HCT116 (cell line): ENCODE data around the gene SGMS1. TPM values are rescaled to one million over a fixed set of nuclear protein-coding genes. Genes with fewer than 3 reads are reported as not detected.

Experiments used
- ATAC-seq: fragments of 200-7000 bp; cut with Tn5 transposase; 2 replicates; pipeline ENCODE4 v1.9.1; 2020; ENCODE audit warnings: mild to moderate bottlenecking, moderate library complexity
- BruUV-seq: library from RNA; stranded (reverse); fragments of 400-500 nt; replicated peaks from 2 replicates; lab custom pipeline; 2021; lab: Mats Ljungman, UMichigan
- CTCF ChIA-PET: fragments of 300-600 bp; sonication (Branson Sonifier 250); formaldehyde crosslinking; loops from one replicate; lab custom pipeline; 2021; ENCODE audit warnings: antibody characterized with exemption; lab: Charles Lee
- POLR2A ChIA-PET: fragments of 300-600, 350-600 bp; sonication (Branson Sonifier 250); formaldehyde crosslinking; loops from one replicate; lab custom pipeline; 2021; ENCODE audit warnings: antibody characterized with exemption; lab: Charles Lee
- RAD21 ChIA-PET, 2 experiments: fragments of 300-600 bp; sonication (Branson Sonifier 250); formaldehyde crosslinking; loops; one replicate each; lab custom pipeline; 2023; ENCODE audit warnings: low total read pairs in 2 of 2; ENCODE audit not compliant: uncharacterized antibody in 2 of 2, unreplicated experiment in 2 of 2, low non-redundant PET in 1 of 2; lab: Charles Lee
- DNase-seq: peaks from one replicate; pipeline ENCODE4 v3.0.0-alpha.2; 2010; ENCODE audit warnings: low read depth, low spot score
- H2AFZ ChIP-seq: fragments of 200-600 bp; shearing (Covaris generic), sonication (generic); 2 replicates; pipeline ENCODE4 v1.6.1; 2017; ENCODE audit warnings: low read depth, mixed run types, mixed read lengths, antibody characterized with exemption, low read length; ENCODE audit not compliant: poor library complexity, severe bottlenecking
- H3K27ac ChIP-seq: 2 replicates; pipeline ENCODE4 v1.5.1; 2012; ENCODE audit warnings: low read depth, low read length
- H3K27me3 ChIP-seq: fragments of 200-600 bp; sonication (generic); 2 replicates; pipeline ENCODE4 v1.6.1; 2016; ENCODE audit warnings: mixed run types, low read length, mixed read lengths; ENCODE audit not compliant: insufficient read depth
- H3K36me3 ChIP-seq, 2 experiments: fragments of 200-500 bp in 1 of 2; fragments of 200-600 bp in 1 of 2; sonication (Bioruptor generic) in 1 of 2; sonication (generic) in 1 of 2; 2 replicates each; pipeline versions ENCODE4 v1.5.1 to v1.6.1; 2014 to 2016; ENCODE audit warnings: low read length in 2 of 2, inconsistent platforms in 1 of 2, mixed read lengths in 1 of 2, mixed run types in 1 of 2; ENCODE audit not compliant: insufficient read depth in 2 of 2, control insufficient read depth in 1 of 2
- H3K4me1 ChIP-seq, 2 experiments: fragments of 200-600 bp in 1 of 2; sonication (generic) in 1 of 2; 2 replicates each; pipeline versions ENCODE4 v1.5.1 to v1.6.1; 2012 to 2017; ENCODE audit warnings: low read length in 2 of 2, inconsistent platforms in 1 of 2, mild to moderate bottlenecking in 1 of 2, mixed read lengths in 1 of 2, mixed run types in 1 of 2, moderate library complexity in 1 of 2; ENCODE audit not compliant: insufficient read depth in 2 of 2, control insufficient read depth in 1 of 2
- H3K4me2 ChIP-seq: fragments of 200-600 bp; sonication (generic); 2 replicates; pipeline ENCODE4 v1.6.1; 2017; ENCODE audit warnings: mixed run types, low read length, mixed read lengths
- H3K4me3 ChIP-seq, 2 experiments: fragments of 200-600 bp in 1 of 2; sonication (generic) in 1 of 2; replicated peaks in 1 of 2; 2 replicates each; pipeline ENCODE4 v1.5.1; 2011 to 2016; ENCODE audit warnings: low read length in 2 of 2, control low read depth in 1 of 2, low read depth in 1 of 2, mild to moderate bottlenecking in 1 of 2, mixed read lengths in 1 of 2, mixed run types in 1 of 2
- H3K79me2 ChIP-seq: fragments of 200-600 bp; sonication (generic); 2 replicates; pipeline ENCODE4 v1.6.1; 2017; ENCODE audit warnings: mild to moderate bottlenecking, mixed run types, low read length, moderate library complexity, mixed read lengths; ENCODE audit not compliant: insufficient read depth
- H3K9ac ChIP-seq: fragments of 200-600 bp; sonication (generic); 2 replicates; pipeline ENCODE4 v1.6.1; 2016; ENCODE audit warnings: low read length, mixed read lengths
- H3K9me2 ChIP-seq: fragments of 200-600 bp; sonication (generic), shearing (Covaris generic); 2 replicates; pipeline ENCODE4 v1.6.1; 2017; ENCODE audit warnings: mixed run types, mild to moderate bottlenecking, moderate library complexity; ENCODE audit not compliant: insufficient read depth
- H3K9me3 ChIP-seq, 2 experiments: fragments of 200-500 bp in 1 of 2; fragments of 200-600 bp in 1 of 2; sonication (Bioruptor generic) in 1 of 2; sonication (generic) in 1 of 2; 2 replicates each; pipeline ENCODE4 v1.6.1; 2014 to 2017; ENCODE audit warnings: low read length in 2 of 2, mixed read lengths in 2 of 2, inconsistent platforms in 1 of 2, low read depth in 1 of 2, mild to moderate bottlenecking in 1 of 2, mixed run types in 1 of 2, moderate library complexity in 1 of 2; ENCODE audit not compliant: control insufficient read depth in 1 of 2, insufficient read depth in 1 of 2
- H4K20me1 ChIP-seq: fragments of 200-600 bp; sonication (generic), shearing (Covaris generic); 2 replicates; pipeline ENCODE4 v1.6.1; 2017; ENCODE audit warnings: mixed run types, mild to moderate bottlenecking, moderate library complexity; ENCODE audit not compliant: insufficient read depth
- CTCF ChIP-seq, 3 experiments: fragments of 200-600 bp in 1 of 3; sonication (generic) in 1 of 3; IDR thresholded peaks in 2 of 3; conservative IDR thresholded peaks in 1 of 3; 2 replicates each; pipeline ENCODE4 v1.5.1; 2012 to 2017; ENCODE audit warnings: low read depth in 2 of 3, low read length in 2 of 3, antibody characterized with exemption in 1 of 3, borderline replicate concordance in 1 of 3, control low read depth in 1 of 3, mild to moderate bottlenecking in 1 of 3, mixed read lengths in 1 of 3, mixed run types in 1 of 3, moderate library complexity in 1 of 3; ENCODE audit not compliant: insufficient read depth in 1 of 3
- EGR1 ChIP-seq: IDR thresholded peaks from 2 replicates; pipeline ENCODE4 v1.6.1; 2012; ENCODE audit warnings: low read depth
- ELF1 ChIP-seq: IDR thresholded peaks from 2 replicates; pipeline ENCODE4 v1.6.1; 2012; ENCODE audit warnings: low read depth, borderline replicate concordance
- EZH2phosphoT487 ChIP-seq: fragments of 200-600 bp; IDR thresholded peaks from 2 replicates; pipeline ENCODE4 v1.6.1; 2018; ENCODE audit warnings: antibody characterized with exemption, borderline replicate concordance
- FOSL1 ChIP-seq: IDR thresholded peaks from 2 replicates; pipeline ENCODE4 v1.6.1; 2012; ENCODE audit warnings: low read depth
- JUND ChIP-seq: IDR thresholded peaks from 2 replicates; pipeline ENCODE4 v1.6.1; 2012
- MAX ChIP-seq: IDR thresholded peaks from 2 replicates; pipeline ENCODE4 v1.6.1; 2012
- YY1 ChIP-seq: IDR thresholded peaks from 2 replicates; pipeline ENCODE4 v1.6.1; 2011; ENCODE audit warnings: low read length, low read depth, moderate library complexity, mild to moderate bottlenecking; ENCODE audit not compliant: insufficient replicate concordance; ENCODE audit errors: extremely low read depth
- intact Hi-C: fragments of 100-400 bp; cut with micrococcal nuclease; formaldehyde crosslinking; loops from 2 replicates; pipeline ENCODE4 v1.10.0; 2022
- total RNA-seq: library from RNA; stranded (reverse); gene quantifications from one replicate; pipeline ENCODE4 v1.2.1, GENCODE V29; 2021; ENCODE audit not compliant: unreplicated experiment

SGMS1 gene
- total RNA-seq, 1 experiment from 2014 or later = 29.1 TPM

- Histone ChIP-seq H3K79me2 (peaks cover 4% of the 10 kb centered on the region; the same call in 1 of the 2 replicates), H4K20me1 (no peaks in the 10 kb centered on the region), H3K27me3 (no peaks in the 10 kb centered on the region), H3K9me3 (no peaks in the 10 kb centered on the region)
- RAD21 ChIA-PET = no interaction called here
- TF ChIP-seq CTCF (IDR thresholded peaks at IDR 0.05 in 2 of 3, conservative IDR thresholded peaks at IDR 0.05 in 1 of 3; ENCODE audit: borderline replicate concordance in 1 of 3, insufficient read depth in 1 of 3, low read depth in 2 of 3, low read length in 2 of 3) (no peak), JUND (no peak), EGR1 (no peak), FOSL1 (no peak), YY1 (no peak), EZH2phosphoT487 (no peak), MAX (no peak), ELF1 (no peak)
- TF ChIP-seq, all 23 proteins: peak for 0
- no peak; the same call in 1 of the 2 replicates for ATAC-seq
- Histone ChIP-seq H3K9ac (no peak overlapping the region), H3K36me3 (no peaks in the 10 kb centered on the region), H2AFZ (no peak overlapping the region), H3K9me2 (no peaks in the 10 kb centered on the region), H3K4me1 (peaks cover 0 to 6% of the 10 kb centered on the region in 2 experiments; a peak in 2 of 4 replicates), H3K27ac (no peak overlapping the region), H3K4me2 (no peak overlapping the region), H3K4me3 (no peak overlapping the region)
- BruUV-seq = no TSS peak
- ChIA-PET CTCF (no interaction called here), POLR2A (no interaction called here)
- intact Hi-C loops = no loop called here
- DNase-seq = no peak
Observed at GRCh38 chr10:50563906-50564305, 59.9 kb downstream of the SGMS1 start.
